ENCODE measurements around the gene UGT1A8. TPM values are rescaled to one million over a fixed set of nuclear protein-coding genes. Genes with fewer than 3 reads are reported as not detected.

Gene UGT1A8
- total RNA-seq, 1 experiment from 2014 or later, result not detected

DNA sequence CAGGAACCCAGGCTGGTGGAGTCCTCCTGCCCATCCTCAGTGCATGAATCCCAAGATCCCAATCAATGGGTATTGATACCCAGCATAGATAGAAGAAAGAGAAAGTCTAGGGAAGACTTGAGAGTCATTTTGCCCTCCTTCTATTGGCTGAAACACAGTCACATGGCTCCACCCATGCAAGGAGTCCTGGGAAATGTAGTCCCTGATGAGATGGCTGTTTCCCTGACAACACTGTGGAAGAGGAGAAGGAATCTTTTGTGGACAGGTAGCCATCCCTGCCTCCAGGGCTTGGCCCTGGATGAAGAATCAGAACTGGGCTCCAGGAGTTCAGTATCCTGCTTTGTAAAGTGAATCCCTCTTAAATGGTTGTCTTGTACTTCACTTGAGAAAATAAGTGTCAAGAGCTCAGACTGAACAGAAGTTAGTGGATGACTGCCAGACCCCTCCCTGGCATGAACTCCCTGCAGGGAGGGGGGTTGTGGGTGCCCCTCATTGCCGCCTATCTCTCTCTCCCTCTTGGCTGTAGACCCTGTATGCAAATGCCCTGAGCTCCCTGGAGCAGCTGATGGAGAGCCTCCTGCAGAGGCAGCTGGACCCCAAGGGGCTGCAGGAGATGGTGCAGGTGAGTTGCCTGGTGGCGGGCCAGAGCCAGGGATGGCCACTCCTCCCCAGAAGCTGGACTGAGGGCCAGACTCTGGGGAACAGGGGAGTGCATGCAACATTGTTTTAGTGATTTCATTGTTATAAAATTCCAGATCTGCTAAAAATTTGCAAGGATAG lies 196.8 kb downstream of the UGT1A8 start:
- Mint-ChIP-seq H3K9me3 (ENCODE audit: unreplicated experiment) (no peaks in the 10 kb centered on the region), H3K27ac (ENCODE audit: low read depth, unreplicated experiment) (no peak overlapping the region), H3K4me3 (ENCODE audit: unreplicated experiment) (no peak overlapping the region), H3K27me3 (ENCODE audit: insufficient read depth, unreplicated experiment) (peaks cover 12% of the 10 kb centered on the region), H3K36me3 (ENCODE audit: insufficient read depth, unreplicated experiment) (no peaks in the 10 kb centered on the region), H3K4me1 (ENCODE audit: insufficient read depth, unreplicated experiment) (no peaks in the 10 kb centered on the region)
- ChIA-PET CTCF (interaction anchor here (0.7 kb wide), 1 partner anchor 103 kb away, joined by 3 read pairs; no protein-coding TSS in a partner anchor), POLR2A (no interaction called here)
- intact Hi-C loops (cut with micrococcal nuclease), result no loop called here
- peak; percentile 16 for DNase-seq (ENCODE audit: unreplicated experiment)
- BruUV-seq (replicated peaks), result no TSS peak
- TF ChIP-seq, protein P1, sequence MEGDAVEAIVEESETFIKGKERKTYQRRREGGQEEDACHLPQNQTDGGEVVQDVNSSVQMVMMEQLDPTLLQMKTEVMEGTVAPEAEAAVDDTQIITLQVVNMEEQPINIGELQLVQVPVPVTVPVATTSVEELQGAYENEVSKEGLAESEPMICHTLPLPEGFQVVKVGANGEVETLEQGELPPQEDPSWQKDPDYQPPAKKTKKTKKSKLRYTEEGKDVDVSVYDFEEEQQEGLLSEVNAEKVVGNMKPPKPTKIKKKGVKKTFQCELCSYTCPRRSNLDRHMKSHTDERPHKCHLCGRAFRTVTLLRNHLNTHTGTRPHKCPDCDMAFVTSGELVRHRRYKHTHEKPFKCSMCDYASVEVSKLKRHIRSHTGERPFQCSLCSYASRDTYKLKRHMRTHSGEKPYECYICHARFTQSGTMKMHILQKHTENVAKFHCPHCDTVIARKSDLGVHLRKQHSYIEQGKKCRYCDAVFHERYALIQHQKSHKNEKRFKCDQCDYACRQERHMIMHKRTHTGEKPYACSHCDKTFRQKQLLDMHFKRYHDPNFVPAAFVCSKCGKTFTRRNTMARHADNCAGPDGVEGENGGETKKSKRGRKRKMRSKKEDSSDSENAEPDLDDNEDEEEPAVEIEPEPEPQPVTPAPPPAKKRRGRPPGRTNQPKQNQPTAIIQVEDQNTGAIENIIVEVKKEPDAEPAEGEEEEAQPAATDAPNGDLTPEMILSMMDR (IDR thresholded peaks at IDR 0.05; ENCODE audit: unreplicated experiment), result no peak

DNA sequence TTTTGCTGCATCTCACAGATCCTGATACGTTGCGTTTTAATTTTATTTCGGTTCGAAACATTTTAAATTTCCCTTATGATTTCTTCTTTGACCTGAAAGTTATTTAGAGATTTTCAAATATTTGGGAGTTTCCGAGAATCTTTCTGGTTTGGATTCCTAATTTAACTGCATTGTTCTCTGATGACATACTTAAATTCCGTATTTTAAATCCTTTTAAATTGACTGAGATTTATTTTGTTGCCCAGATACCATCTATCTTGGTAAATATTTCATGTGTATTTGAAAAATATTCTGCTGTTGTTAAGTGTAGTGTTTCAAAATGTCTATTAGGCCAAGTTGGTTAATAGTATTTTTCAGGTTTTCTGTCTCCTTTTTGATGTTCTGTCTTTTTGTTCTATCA lies 198.4 kb downstream of the UGT1A8 start:
- intact Hi-C loops (cut with micrococcal nuclease), result no loop called here
- H3K9me3 Mint-ChIP-seq (ENCODE audit: unreplicated experiment), result no peaks in the 10 kb centered on the region
- H3K4me1 Mint-ChIP-seq (ENCODE audit: insufficient read depth, unreplicated experiment), result no peaks in the 10 kb centered on the region
- H3K36me3 Mint-ChIP-seq (ENCODE audit: insufficient read depth, unreplicated experiment), result no peaks in the 10 kb centered on the region
- TF ChIP-seq, protein P1 (IDR thresholded peaks at IDR 0.05; ENCODE audit: unreplicated experiment), result no peak
- no peaks in the 10 kb centered on the region for H3K27me3 Mint-ChIP-seq (ENCODE audit: insufficient read depth, unreplicated experiment)
- no TSS peak for BruUV-seq (replicated peaks)
- H3K27ac Mint-ChIP-seq (ENCODE audit: low read depth, unreplicated experiment), result no peak overlapping the region
- ChIA-PET CTCF (no interaction called here), POLR2A (no interaction called here)
- no peak for DNase-seq (ENCODE audit: unreplicated experiment)
- no peak overlapping the region for H3K4me3 Mint-ChIP-seq (ENCODE audit: unreplicated experiment)

DNA sequence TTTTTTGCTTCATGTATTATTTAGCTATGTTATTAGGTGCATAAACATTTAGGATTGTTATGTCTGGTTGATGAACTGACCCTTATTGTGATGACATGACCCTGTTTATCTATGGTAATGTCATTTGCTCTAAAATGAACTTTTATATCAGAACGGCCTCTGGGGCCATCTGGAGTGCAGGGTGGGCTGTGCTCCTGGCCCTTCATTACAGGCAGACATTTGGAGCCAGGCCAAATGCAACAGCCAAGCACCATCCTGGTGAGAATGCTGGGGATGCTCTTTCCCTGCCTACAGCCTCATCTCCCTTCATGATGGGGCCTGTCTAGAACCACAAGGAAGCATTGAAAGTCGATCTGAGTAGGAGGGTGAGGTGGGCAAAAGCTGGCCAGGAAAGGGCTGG lies 198.9 kb downstream of the UGT1A8 start:
- BruUV-seq (replicated peaks), result no TSS peak
- Mint-ChIP-seq H3K4me3 (ENCODE audit: unreplicated experiment) (no peak overlapping the region), H3K27me3 (ENCODE audit: insufficient read depth, unreplicated experiment) (no peaks in the 10 kb centered on the region), H3K27ac (ENCODE audit: low read depth, unreplicated experiment) (no peak overlapping the region), H3K4me1 (ENCODE audit: insufficient read depth, unreplicated experiment) (no peaks in the 10 kb centered on the region), H3K9me3 (ENCODE audit: unreplicated experiment) (no peaks in the 10 kb centered on the region), H3K36me3 (ENCODE audit: insufficient read depth, unreplicated experiment) (no peaks in the 10 kb centered on the region)
- intact Hi-C loops (cut with micrococcal nuclease), result no loop called here
- CTCF ChIA-PET, result no interaction called here
- no peak for DNase-seq (ENCODE audit: unreplicated experiment)
- TF ChIP-seq, protein P1 (IDR thresholded peaks at IDR 0.05; ENCODE audit: unreplicated experiment), result no peak
- POLR2A ChIA-PET, result no interaction called here

DNA sequence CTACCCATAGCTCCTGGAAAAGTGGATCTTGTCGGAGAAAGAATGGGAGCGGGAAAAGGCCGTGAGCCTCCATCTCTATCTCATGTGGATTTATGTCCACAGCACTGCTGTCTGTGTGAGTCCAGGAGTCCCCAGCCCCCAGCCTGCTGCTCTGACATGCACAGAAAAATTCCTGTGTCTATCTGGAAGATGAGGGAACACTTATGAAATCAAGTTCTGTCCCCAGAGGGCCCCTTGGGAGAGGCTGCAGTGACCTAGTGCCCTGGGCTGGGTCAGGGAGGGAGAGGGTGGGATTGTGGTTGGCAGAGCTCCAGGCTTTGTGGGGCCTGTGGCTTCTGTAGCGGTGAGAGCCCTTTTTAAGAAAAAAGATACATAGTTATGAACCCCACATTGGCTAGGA lies 199.3 kb downstream of the UGT1A8 start:
- ChIA-PET CTCF (no interaction called here), POLR2A (interaction anchor here (1.1 kb wide), 1 partner anchor 56 kb away, joined by 3 read pairs; no protein-coding TSS in a partner anchor)
- Mint-ChIP-seq H3K36me3 (ENCODE audit: insufficient read depth, unreplicated experiment) (no peaks in the 10 kb centered on the region), H3K9me3 (ENCODE audit: unreplicated experiment) (no peaks in the 10 kb centered on the region), H3K4me1 (ENCODE audit: insufficient read depth, unreplicated experiment) (no peaks in the 10 kb centered on the region), H3K27me3 (ENCODE audit: insufficient read depth, unreplicated experiment) (no peaks in the 10 kb centered on the region), H3K27ac (ENCODE audit: low read depth, unreplicated experiment) (no peak overlapping the region), H3K4me3 (ENCODE audit: unreplicated experiment) (no peak overlapping the region)
- TF ChIP-seq, protein P1 (IDR thresholded peaks at IDR 0.05; ENCODE audit: unreplicated experiment), result no peak
- BruUV-seq (replicated peaks), result no TSS peak
- intact Hi-C loops (cut with micrococcal nuclease), result no loop called here
- no peak for DNase-seq (ENCODE audit: unreplicated experiment)
